ENCODE results near the gene NEIL1.

DNA sequence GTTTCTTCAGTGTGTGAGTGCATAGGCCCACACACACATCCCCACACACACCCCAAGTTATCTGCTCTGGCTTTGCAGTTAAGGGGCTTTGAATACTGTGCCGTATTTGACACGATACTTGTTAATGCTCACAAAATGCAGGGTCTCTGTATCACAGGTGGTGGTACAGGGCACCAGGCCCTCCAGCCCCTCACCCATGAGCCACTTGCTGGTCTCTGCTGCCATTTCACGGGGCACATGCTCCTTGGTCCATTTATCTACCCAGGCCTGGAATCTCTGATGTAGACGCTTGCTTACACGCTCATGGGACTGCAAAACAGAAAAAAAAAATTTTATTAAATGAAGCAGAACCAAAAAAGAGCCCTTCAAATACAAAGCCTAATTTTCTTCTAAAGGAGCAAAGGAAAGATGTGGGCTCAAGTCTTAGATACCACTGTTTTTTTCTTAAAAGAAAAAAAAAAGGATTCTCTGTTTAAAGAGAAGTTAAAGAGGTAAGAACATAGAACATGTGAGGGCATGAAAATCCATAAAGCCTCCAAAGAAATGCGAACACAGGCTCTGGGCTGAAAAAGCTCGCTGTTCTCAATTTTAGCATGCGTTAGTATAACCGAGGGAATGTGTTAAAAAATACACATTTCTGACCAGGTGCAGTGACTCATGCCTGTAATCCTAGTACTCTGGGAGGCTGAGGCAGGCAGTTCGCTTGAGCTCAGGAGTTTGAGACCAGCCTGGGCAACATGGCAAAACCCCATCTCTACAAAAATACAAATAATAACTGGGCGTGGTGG, 25.3 kb downstream of the NEIL1 start:
- TF ChIP-seq POLR2AphosphoS5 (IDR thresholded peaks at IDR 0.05; ENCODE audit: insufficient read depth, low read depth, low read length) (no peak), EZH2 (IDR thresholded peaks at IDR 0.05; ENCODE audit: borderline replicate concordance, low read depth, low read length, severe bottlenecking) (no peak), CTCF (IDR thresholded peaks at IDR 0.05; ENCODE audit: extremely low read depth in 1 of 2, insufficient read depth in 1 of 2, low read depth in 1 of 2, low read length in 2 of 2) (no peak), POLR2A (IDR thresholded peaks at IDR 0.05; ENCODE audit: low read depth, low read length) (no peak), FOS (IDR thresholded peaks at IDR 0.05; ENCODE audit: borderline replicate concordance, insufficient read depth, low read length) (no peak)

Measured in endothelial cell of umbilical vein (primary cell).